RWPE1 (cell line): ENCODE data around the gene PKN1.
"Not testable (repeated sequence)": the region's sequence is repeated elsewhere in the genome, so short reads cannot be mapped to it uniquely, and the experiment has no call there.

Experiments used
- CTCF ChIA-PET: fragments of 350-600 bp; sonication (Branson Sonifier 250); formaldehyde crosslinking; extraction: SDS; loops from one replicate; lab custom pipeline; 2021; lab: Yijun Ruan, JAX
- POLR2A ChIA-PET: fragments of 400-600 bp; formaldehyde crosslinking; extraction: SDS; loops from one replicate; lab custom pipeline; 2020; ENCODE audit warnings: antibody characterized with exemption; ENCODE audit not compliant: low non-redundant PET; lab: Yijun Ruan, JAX
- DNase-seq: peaks from one replicate; pipeline ENCODE4 v3.0.0; 2012; ENCODE audit warnings: low spot score
- H3K27ac ChIP-seq: fragments of 450-650 bp; 2 replicates; pipeline ENCODE4 v1.5.1; 2017
- TF ChIP-seq, protein P1 (sequence below): fragments of 450-650 bp; conservative IDR thresholded peaks from 2 replicates; pipeline ENCODE4 v1.5.1; 2017; ENCODE audit warnings: low read depth, mild to moderate bottlenecking

The PKN1 gene

DNA sequence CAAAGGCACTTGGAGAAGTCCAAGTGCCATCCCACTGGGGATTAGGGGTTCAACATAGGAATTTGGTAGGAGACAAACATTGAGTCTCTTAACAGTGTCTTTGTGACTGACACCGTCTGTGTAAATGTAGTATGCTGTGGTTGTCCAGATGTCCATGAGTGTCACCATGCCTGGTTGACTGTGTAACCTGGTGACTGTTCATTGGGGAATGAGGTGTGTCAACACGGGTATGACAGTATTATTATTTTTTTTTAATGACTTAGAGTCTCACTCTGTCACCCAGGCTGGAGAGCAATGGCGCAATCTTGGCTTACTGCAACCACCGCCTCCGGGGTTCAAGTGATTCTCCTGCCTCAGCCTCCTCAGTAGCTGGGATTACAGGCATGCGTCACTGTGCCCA is 16.2 kb downstream of the PKN1 start:
- POLR2A ChIA-PET: no interaction called here
- CTCF ChIA-PET: no interaction called here
- no peak for DNase-seq
- TF ChIP-seq, protein P1, sequence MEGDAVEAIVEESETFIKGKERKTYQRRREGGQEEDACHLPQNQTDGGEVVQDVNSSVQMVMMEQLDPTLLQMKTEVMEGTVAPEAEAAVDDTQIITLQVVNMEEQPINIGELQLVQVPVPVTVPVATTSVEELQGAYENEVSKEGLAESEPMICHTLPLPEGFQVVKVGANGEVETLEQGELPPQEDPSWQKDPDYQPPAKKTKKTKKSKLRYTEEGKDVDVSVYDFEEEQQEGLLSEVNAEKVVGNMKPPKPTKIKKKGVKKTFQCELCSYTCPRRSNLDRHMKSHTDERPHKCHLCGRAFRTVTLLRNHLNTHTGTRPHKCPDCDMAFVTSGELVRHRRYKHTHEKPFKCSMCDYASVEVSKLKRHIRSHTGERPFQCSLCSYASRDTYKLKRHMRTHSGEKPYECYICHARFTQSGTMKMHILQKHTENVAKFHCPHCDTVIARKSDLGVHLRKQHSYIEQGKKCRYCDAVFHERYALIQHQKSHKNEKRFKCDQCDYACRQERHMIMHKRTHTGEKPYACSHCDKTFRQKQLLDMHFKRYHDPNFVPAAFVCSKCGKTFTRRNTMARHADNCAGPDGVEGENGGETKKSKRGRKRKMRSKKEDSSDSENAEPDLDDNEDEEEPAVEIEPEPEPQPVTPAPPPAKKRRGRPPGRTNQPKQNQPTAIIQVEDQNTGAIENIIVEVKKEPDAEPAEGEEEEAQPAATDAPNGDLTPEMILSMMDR: no peak
- H3K27ac ChIP-seq: peak overlapping the region; percentile 9

DNA sequence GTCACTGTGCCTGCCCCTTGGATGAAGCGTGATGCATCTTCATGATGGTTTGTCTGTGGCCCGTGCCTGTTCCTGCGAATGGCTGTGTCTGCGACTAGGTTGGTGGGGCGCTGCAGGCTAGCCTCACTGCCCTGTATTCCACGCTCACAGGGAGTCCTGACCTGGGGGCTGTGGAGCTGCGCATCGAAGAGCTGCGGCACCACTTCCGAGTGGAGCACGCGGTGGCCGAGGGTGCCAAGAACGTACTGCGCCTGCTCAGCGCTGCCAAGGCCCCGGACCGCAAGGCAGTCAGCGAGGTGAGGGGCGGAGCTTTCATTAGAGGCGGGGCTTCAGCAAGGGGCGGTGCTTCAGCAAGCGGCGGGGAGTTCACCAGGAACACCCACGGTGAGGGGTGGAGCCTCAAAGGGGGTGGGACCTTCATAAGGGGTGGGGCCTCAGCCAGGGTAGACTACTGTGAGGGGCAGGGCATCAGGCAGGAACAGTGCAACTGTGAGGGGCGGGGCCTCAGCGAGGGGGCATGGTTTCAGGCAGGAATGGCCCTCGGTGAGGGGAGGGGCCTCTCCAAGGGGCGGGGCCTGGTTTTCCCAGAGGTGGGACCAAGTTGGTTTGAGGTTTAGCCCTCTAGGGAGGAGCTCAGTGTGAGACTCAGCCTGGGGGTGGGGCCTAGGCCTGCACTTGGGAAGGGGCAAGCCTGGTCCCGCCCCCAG is 17.2 kb downstream of the PKN1 start:
- TF ChIP-seq, protein P1: no peak
- ChIA-PET CTCF (no interaction called here), POLR2A (no interaction called here)
- peak overlapping the region; percentile 9 for H3K27ac ChIP-seq
- peak; percentile 79 for DNase-seq

DNA sequence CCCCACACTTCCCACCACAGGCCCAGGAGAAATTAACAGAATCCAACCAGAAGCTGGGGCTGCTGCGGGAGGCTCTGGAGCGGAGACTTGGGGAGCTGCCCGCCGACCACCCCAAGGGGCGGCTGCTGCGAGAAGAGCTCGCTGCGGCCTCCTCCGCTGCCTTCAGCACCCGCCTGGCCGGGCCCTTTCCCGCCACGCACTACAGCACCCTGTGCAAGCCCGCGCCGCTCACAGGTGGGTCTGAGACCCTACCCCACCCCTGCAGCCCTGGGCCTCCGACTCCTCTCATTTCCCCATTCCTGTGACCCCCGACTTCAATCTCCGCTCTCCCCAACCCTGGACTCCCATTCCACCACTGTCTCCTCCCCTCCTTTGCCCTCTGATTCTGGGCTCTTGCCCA is 17.8 kb downstream of the PKN1 start:
- H3K27ac ChIP-seq: peak overlapping the region; percentile 9
- ChIA-PET POLR2A (no interaction called here), CTCF (no interaction called here)
- TF ChIP-seq, protein P1: no peak
- DNase-seq: no peak

DNA sequence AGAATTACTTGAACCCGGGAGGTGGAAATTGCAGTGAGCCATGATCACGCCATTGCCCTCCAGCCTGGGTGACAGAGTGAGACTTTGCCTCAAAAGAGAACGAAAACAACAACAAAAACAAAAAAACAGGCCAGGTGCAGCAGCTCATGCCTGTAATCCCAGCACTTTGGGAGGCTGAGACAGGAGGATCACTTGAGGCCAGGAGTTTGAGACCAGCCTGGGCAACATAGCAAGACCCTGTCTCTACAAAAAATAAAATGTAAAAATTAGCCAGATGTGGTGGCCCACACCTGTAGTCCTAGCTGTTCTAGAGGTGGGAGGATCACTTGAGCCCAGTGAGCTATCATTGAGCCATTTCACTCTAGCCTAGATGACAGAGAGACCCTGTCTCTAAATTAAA is 19.2 kb downstream of the PKN1 start:
- H3K27ac ChIP-seq, POLR2A ChIA-PET, DNase-seq, CTCF ChIA-PET: not testable (repeated sequence)

DNA sequence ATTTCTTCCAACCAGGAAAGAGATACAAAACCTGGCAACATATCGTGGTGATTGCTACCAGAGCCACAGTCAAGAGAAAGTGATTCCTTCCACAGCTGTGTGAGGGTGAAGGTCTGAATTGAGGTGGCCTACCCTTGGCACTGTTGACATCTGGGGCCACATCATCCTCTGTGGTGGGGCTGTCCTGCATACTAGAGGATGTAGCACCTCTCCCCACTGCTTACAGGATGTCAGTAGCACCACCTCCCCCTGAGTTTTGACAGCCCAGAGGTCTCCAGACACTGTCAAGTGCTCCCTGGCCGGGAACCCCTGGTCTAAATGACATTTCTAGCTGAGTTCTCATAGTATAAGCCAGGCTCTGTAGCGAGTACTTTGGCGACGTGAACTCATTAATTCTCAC is 26.6 kb downstream of the PKN1 start:
- no peak for DNase-seq
- H3K27ac ChIP-seq: no peak overlapping the region
- ChIA-PET CTCF (interaction anchor here (0.6 to 0.8 kb wide), 2 partner anchors 12 to 329 kb away, joined by 3 to 5 read pairs; no protein-coding TSS in a partner anchor), POLR2A (interaction anchor here (0.6 kb wide), 1 partner anchor 30 kb away, joined by 3 read pairs; no protein-coding TSS in a partner anchor)
- TF ChIP-seq, protein P1: no peak

DNA sequence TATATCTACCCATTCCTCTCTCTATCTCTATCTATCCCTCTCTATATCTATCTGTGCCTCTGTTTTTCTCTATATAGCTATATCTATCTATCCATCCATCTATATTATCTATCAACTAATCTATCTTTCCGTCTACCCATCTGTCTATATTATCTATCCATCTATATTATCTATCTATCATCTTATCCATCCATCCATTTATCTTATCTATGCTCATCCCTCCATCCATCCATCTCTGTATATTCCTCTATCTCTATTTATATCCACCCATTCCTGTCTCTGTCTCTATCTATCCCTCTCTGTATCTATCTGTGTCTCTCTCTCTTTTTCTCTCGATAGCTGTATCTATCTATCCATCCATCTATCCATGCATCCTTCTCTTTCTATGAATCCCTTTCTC is 27.8 kb downstream of the PKN1 start:
- CTCF ChIA-PET: no interaction called here
- no peak overlapping the region for H3K27ac ChIP-seq
- DNase-seq: no peak
- TF ChIP-seq, protein P1: no peak
- POLR2A ChIA-PET: no interaction called here

DNA sequence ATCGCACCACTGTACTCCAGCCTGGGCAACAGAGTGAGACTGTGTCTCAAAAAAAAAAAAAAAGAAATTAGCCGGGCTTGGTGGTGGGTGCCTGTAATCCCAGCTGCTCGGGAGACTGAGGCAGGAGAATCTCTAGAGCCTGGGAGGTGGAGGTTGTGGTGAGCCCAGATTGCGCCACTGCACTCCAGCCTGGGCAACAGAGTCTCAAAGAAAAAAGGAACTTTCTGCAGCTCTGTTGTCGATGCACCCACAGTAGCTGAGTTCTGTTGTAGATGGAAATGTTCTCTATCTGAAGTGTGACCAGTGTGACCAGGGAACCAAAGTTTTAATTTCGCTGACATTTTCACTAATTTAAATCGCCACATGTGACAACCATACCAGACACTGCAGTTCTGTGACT is 29.3 kb downstream of the PKN1 start:
- CTCF ChIA-PET, H3K27ac ChIP-seq, DNase-seq, POLR2A ChIA-PET: not testable (repeated sequence)
